Measurements from ENCODE around the gene CALD1.

DNA sequence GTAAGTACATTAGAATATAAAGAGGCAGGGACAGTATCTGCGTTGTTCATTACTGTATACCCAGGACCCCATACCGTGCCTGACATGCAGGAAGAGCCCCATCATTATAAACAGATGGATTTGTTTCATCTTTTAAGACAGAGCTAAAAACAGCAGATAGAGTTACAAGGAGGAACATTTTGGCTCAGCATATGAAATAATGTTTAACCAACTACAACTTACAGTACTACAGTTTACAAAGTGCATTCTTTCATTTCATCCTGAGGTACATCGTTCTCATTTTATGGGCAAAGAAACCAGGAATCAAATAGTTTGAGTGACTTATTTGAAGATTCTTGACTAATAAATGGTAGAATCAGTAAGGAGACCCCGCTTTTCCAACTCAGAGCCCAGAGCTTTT is 168.8 kb downstream of the CALD1 start:
- TF ChIP-seq, protein P1, sequence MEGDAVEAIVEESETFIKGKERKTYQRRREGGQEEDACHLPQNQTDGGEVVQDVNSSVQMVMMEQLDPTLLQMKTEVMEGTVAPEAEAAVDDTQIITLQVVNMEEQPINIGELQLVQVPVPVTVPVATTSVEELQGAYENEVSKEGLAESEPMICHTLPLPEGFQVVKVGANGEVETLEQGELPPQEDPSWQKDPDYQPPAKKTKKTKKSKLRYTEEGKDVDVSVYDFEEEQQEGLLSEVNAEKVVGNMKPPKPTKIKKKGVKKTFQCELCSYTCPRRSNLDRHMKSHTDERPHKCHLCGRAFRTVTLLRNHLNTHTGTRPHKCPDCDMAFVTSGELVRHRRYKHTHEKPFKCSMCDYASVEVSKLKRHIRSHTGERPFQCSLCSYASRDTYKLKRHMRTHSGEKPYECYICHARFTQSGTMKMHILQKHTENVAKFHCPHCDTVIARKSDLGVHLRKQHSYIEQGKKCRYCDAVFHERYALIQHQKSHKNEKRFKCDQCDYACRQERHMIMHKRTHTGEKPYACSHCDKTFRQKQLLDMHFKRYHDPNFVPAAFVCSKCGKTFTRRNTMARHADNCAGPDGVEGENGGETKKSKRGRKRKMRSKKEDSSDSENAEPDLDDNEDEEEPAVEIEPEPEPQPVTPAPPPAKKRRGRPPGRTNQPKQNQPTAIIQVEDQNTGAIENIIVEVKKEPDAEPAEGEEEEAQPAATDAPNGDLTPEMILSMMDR (conservative IDR thresholded peaks at IDR 0.05; ENCODE audit: low read depth, low read length) = no peak
- TF ChIP-seq EZH2 (IDR thresholded peaks at IDR 0.05; ENCODE audit: borderline replicate concordance, low read depth, low read length, poor library complexity, severe bottlenecking) = no peak
